ENCODE measurements around the gene DHRS2.
"Not testable (repeated sequence)": the region's sequence is repeated elsewhere in the genome, so short reads cannot be mapped to it uniquely, and the experiment has no call there.

DHRS2 gene

DNA sequence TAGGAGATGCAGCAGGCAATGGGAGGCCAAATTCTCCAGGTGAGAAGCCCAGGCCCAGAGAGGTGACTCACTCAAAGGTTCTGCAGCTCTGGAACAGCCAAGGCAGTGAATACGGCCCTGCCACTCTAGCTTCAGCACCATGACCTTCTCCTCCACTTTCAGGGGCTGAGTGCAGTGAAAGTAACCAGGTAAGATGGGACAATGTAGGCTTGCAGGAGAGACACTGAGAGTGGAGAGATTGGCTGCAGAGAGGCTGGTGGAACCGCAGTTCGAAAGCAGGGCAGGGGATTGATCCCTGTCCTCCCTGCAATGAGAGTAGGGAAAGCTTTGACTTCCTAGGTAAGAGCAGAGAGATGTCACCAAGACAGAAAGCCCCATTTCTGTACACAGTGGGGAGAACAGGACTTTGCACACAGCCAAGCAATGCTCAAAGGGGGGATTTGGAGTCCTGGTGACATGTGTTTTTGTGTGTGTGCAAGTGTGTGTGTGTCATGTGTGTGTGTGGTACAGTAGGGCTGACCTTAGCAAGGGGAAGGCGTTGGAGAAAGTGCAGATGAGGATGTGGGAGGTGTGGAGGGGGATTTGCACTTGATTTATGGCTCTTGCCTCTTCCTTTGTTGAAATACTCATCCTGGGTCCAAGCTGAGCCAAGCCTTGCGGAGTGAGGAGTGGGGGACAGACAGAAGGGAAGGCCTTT is 12.7 kb downstream of the DHRS2 start:
- DNase-seq (ENCODE audit: low read depth) = no peak

DNA sequence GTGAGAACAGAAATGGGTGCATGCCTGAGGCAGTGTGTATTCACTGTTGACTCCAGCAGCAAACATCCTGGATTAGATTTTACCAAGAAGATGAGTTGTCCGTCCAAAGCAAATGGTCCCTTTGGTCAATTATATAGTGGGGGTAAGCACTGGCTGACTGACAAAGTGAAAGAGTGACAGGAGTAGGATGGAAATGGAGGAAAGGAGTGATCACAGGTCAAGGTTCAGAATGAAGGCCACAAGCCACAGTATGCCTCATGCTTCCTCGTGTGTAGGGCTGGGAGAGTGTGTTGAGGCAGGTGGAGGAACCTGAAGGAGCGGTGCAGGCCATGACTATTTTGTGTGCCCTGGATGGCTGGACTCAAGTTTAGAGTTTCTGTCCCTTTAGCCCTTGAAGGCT is 14.3 kb downstream of the DHRS2 start:
- DNase-seq (ENCODE audit: low read depth) = no peak

DNA sequence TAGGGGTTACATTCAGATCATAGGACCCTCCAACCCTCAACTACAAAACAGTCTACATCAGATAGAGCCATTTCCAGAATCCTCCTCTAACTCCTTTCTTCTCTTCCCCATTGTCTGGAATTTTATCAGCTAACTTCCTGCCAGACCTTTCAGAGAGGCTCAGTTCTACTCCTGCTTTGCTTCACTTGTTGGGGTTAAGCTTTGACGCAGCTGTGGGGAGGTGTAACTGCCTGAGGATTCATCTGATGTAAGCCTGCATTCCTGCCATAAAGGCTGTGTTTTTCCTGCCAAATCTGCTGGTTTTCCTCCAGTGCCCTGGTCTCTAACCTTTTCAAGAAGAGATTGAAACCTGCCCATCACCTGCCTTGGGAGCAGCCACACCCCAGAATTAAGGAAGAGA is 16.9 kb downstream of the DHRS2 start:
- no peak for DNase-seq (ENCODE audit: low read depth)

DNA sequence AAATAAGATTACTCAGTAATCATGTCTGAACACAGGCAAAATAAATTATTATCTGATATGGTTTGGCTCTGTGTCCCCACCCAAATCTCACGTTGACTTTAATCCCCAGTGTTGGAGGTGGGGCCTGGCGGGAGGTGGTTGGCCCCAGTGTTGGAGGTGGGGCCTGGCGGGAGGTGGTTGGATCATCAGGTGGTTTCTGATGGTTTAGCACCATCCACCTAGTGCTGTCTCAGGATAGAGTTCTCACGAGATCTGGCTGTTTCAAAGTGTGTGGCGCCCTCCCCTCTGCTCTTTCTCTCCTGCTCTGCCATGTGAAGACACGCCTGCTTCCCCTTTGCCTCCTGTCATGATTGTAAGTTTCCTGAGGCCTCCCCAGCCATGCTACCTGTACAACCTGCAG is 18.1 kb downstream of the DHRS2 start:
- no peak for DNase-seq (ENCODE audit: low read depth)

DNA sequence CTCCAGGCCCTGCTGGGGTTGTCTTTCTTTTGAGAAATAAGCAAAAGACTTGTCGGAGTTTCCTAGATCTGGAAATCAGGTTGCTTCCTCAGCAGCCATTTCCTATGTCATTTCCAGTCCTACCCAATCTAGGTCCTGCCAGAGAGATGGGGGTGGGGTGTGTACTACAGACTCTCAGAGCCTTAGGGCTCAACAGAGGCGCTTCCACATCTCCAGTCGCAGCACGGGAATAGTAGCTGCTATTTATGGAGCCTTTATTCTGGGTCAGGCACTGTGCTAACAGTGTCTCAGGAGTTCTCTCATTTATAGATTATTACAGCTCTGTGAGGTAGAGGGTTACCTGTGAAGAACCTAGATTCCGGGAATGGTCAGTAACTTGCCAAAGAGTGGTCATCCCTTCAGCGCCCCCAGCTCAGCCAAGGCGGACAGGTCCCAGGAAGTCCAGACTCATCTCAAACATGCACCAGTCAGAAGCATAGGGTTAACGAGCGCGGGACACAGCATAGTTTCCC is 21.9 kb downstream of the DHRS2 start:
- no peak for DNase-seq (ENCODE audit: low read depth)

DNA sequence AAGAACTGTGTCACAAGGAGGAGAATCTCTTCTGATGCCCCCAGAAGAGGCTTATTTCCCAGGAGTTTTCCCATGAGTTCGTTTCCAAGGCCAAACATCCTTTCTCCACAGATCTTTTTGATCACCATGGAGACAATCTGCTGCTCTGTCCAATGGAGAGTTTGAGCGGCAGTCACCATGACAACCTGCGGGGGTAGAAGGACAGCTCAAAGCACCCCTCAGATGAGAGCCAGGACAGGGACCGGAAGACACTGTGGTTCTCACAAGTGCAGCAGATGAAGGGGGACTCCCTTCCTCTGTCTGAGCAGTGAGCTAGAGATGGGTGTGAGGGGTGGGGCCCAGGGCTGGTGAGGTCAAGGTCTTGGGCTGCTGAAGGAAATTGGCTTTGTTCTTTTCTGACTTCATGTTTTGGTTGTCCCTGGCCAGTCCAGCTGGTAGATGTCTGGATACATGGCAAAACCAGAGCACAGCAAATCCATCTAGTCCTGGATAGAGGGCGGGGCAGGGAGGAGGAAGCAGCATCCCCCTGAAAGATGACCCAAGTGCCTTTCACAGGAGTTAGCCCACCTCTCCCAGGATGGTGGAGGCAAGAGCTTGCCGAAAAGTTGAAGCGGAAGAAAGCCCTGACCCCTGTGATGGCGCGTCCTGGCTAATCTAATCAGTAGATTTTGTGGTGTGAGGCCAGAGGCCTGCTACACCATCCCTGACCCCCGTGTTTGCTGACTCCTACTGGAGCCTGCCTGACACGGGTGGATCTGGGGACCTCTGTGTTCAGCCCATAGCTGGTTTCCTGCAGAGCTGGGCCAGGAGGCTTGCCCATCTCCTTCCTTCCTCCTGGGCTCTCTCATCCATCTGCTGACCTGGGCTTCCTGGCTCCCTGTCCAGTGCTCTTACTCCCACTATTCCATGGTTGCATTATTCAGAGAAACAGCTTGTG is 24.4 kb downstream of the DHRS2 start:
- DNase-seq (ENCODE audit: low read depth) = no peak

DNA sequence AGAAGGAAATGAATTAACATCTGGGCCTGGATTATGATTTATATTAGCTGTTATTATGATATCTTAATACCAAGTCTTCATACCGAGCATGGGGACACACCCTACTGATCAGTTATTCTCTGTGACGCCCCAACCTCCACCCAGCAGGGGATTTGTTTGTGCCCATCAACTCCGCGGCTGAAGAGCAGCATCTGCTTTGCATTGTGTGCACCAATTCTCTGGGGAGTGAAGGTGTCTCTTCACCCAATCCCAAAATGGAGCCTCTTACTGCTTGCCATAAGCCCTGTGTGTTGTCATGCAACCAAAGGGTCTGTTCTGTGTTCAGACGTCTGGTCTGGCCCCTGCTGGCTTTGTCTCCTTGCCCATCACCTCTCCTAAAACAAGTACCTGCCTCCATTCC is 25.4 kb downstream of the DHRS2 start:
- DNase-seq (ENCODE audit: low read depth) = no peak

DNA sequence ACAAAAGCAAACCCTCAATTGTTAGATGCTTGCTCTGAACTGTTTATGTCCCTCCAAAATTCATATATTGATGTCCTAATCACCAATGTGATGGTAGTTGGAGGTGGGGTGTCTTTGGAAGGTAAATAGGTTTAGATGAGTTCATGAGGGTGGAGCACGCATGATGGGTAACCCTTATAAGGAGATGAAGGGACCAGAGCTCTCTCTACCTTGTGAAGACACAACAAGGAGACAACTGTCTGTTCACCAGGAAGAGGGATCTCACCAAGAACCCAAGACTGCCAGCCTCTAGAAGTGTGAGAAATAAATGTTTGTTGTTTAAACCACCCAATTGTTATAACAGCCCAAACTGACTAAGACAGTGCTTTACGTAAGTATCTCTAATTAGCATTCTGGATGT is 27.0 kb downstream of the DHRS2 start:
- DNase-seq (ENCODE audit: low read depth) = no peak

DNA sequence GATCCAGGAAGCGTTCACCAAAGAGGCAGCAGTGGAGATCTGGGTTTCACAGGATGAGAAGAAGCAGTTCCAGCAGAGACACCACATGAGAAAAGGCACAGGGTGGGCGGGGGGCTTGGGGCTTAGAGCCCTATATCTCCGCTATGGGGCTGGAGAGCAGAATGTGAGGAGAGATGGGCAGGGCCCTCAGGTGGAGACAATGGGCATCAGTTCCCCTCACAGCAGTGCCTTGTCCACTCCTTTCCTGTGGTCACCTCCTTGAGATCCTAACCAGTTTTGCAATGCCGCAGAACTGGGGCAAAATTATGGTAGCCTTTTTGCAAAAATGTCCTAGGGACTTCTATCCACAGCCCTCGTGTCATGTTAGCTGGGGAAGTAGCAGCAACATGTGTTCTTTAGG is 27.5 kb downstream of the DHRS2 start:
- no peak for DNase-seq (ENCODE audit: low read depth)

DNA sequence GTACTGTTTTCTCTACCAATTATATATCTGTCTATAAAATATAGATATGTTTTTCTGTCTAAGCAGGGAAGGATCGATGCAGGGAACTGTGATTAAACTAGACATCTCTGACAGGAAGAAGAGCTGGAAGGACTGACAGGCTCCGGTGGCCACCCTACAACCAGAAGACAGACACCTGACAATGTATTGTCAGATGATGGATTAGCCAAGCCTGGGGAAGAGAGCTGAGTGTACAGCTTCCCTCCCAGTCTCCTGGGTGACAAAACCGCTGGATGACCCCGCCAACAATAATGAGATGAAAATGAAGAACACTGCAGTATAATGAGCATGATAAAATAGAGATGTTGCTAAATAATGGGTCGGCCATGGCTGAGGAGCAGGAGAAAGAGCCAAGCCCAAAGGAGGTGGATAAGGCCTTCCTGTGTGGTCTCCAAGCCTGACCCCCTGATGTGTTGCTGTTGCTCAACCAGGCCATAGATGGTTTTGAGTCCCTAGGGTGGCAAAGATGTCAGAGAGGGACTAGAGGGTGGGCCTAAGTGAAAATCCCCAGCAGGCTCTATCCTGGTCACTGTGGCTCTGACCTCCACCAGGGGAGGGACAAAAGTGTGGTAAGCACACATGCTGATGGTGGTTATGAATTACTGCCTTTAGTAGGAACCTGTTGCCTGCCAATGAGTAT is 28.2 kb downstream of the DHRS2 start:
- DNase-seq (ENCODE audit: low read depth) = no peak

DNA sequence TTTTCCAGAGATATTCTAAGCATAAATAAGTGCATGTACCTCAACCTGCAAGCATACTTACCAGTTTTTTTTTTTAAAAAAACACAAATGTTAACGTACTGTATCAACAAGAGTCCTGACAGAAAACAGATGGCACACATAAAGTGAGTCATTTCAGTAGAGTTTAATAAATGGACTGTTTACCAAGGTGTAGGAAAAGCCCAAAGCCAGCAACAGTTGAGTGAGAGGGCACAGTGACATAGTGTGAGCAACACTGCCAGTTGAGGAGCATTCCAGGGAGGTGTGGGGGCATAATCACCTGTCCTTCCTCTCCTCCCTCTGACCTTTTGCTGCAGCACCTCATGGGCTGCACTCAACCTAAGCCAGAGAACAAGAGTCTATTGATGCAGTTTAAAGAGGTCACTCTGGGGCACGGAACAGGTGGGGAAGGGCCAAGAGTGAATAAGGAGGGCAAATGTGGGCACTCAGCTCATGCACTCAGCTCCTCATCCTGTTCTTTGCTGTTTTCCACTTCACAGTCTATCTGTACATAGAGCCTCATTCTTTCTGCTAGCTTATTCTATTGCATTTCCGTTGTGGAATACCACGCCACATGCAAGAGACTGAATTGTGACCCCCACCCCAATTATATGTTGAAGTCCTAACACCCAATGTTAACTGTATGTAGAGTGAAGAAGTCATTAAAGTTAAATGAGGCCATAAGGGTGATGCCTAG is 29.3 kb downstream of the DHRS2 start:
- DNase-seq (ENCODE audit: low read depth) = no peak

DNA sequence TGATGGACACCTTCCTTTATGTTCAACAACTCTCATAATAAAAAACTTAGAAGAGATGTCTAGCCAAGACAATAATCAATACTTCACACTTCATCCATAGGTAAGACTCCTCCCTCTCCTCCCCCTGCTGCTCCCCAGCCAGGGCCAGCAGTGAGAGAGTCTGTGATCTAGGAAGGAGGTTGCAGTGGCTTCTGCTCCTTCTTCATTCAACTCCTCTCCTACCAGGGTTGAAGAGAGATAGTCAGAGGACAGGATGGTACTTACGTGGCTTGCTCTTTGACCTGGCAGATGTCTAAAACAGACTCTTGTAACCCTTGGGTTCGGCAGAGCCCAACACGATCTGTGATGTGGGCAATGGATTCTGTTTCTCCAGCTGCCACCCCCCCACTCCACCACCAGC is 31.0 kb downstream of the DHRS2 start:
- no peak for DNase-seq (ENCODE audit: low read depth)

DNA sequence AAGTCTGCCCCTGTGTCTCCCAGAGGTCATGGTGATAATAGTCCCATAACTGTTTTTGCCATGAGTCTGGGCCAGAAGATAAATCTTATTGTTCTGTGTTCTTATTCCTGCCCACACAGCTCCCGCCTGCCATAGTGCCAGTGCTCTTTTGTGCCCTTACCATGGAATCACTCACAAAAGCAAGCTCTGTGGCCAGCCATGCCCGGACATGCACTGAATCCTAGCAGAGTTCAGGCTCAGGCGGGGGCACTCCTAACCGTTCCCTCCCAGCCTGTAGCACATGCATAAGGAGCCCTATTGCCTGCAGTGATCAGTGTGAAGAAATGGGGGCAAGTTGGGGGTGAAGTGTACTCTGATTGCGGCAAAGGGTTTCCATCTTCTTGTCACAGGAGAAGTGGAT is 33.3 kb downstream of the DHRS2 start:
- no peak for DNase-seq (ENCODE audit: low read depth)

DNA sequence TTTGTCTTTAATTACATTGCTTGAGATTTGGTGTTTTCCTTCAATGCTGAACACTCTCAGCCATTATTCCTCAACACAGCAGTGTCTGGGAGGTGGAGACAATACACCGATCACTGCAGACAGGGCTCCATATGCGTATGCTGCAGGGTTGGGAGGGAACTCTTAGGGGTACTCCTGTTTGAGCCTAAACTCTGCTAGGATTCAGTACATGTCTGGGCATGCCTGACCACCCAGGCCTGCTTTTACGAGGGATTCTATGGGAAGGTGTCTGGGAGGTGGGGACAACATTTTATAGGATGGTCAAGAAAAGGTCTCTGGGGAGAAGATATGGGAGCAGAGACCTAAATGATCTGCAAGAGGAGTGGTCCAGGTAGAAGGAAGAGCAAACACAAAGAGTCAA is 34.3 kb downstream of the DHRS2 start:
- DNase-seq (ENCODE audit: low read depth) = no peak

DNA sequence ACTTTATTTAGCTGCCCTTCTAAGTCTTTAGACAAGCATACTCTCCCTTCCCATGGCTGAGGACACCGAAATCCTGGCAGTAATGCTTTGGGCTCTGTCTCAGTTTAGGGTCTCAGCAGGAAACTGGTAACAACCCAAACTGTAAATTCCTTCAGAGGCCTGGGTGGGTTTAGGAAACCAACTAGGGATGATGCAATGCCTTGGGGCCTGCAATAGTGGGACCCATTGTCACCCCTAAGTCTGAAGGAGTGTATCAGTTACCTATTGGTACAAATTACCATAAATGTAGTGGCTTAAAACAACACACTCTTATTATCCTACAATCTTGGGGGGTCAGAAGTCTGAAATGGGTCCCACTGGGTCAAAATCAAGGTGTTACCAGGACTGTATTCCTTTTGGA is 36.0 kb downstream of the DHRS2 start:
- DNase-seq (ENCODE audit: low read depth) = no peak

DNA sequence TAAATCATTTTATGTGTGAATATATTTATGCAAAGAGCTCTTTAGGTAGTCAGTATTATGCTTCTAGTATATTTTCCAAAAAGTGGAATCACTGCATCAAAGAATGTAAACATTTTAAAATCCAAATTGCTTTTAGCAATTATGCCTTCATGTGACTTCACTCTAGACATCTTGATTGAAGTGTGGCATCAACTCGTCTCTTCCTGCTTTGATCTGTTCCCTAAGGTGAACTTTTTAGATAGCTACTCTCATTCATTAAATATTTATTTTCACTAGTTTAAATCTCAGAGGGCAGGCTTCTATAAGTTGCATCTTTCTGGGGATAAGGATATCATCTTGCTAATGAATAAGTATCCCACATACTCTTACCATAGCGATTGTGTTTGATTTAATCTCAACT is 39.2 kb downstream of the DHRS2 start:
- DNase-seq (ENCODE audit: low read depth) = no peak

DNA sequence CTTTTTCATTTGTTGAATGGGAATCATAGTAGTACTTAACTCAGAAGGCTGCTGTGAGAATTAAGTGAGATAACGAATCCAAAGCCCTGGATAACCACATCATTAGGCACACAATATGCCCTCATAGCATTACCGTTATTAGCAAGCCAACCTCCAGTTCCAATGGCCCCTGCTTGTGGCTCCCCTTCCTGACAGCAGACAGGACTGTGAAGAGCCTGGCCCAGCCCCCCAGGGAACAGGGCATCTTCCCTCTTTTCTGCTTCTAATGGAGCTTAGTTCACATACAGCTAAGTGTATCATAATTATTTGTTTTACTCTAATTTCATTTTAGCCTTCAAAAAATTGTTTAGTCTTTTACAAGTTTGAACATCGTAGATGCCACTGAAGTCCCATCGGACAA is 39.7 kb downstream of the DHRS2 start:
- DNase-seq (ENCODE audit: low read depth) = no peak

DNA sequence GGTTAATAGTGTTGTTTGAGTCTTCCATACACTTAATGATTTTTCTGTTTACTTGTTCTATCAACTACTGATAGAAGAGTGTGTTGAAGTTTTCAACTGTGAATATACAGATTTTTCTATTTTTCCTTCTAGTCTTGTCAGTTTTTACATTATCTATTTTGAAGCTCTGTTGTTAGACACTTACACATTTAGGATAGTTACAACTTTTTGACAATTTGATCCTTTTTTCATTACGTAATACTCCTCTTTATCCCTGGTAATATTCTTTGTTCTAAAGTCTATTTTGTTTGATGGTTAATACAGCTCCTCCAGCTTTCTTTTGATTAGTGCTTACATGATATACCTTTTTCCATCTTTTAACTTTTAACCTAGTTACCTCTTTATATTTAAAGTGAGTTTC is 45.2 kb downstream of the DHRS2 start:
- DNase-seq (ENCODE audit: low read depth) = no peak

DNA sequence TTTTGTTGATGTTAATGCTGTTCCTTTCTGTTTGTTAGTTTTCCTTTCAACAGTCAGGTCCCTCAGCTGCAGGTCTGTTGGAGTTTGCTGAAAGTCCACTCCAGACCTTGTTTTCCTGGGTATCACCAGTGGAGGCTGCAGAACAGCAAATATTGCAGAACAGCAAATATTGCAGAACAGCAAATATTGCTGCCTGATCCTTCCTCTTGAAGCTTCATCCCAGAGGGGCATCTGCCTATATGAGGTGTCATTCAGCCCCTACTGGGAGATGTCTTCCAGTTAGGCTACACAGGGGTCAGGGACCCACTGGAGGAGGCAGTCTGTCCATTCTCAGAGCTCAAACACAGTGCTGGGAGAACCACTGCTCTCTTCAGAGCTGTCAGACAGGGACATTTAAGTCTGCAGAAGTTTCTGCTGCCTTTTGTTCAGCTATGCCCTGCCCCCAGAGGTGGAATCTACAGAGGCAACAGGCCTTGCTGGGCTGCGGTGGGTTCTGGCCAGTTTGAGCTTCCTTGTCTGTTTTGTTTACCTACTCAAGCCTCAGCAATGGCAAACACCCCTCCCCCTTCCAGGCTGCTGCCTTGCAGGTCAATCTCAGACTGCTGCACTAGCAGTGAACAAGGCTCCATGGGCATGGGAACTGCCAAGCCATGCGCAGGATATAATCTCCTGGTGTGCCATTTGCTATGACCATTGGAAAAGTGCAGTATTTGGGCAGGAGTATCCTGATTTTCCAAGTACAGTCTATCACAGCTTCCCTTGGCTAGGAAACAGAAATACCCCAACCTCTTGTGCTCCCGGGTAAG is 53.7 kb downstream of the DHRS2 start:
- DNase-seq (ENCODE audit: low read depth) = not testable (repeated sequence)

DNA sequence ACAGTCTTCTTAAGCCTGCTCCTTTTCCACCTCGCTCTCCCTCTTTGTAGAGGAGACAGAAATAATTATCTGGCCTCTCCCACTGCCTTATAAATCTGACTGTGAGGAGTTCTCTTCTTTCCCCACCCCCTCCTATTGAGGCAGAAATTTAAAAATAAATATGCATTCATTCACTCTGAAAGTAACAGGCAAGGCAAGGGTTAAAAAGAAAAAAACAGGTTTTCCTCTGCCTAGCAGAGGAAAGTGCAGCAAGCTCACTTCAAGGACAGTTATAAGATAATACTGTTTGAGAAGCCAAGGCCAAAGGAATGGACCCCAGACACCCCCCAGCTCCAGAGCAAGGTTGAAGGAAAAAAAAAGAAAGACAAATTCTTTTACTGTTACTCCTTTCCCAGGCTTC is 56.3 kb downstream of the DHRS2 start:
- DNase-seq (ENCODE audit: low read depth) = no peak

DNA sequence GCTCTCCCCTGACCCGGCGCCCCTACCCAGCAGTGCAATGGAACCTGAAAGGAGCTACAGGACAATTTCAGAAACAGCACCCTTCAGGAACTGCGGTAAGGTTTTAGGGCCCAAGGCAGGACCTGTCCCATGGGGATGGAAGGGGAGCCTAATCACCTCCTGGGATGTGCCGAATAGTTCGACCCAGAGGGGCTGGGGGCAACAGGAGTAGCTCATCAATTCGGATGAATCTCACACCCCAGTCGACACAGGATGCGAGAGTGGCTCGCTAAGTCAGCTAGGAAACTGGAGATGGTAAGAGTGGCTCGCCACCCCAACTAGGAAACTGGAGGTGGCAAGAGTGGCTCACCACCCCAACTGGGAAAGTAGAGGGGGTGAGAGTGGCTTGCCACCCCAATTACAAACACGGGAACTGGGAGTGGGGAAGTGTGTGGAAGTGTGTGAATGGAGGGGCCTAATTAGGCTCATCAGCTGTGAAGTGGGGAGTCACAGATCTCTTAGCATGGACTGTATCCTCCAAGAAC is 57.1 kb downstream of the DHRS2 start:
- DNase-seq (ENCODE audit: low read depth) = no peak

Data from stimulated activated CD8-positive, alpha-beta memory T cell treated with anti-CD3 and anti-CD28 coated beads, Interleukin-15, amount 100 ng/mL, for 24 hours (primary cell).